DMS114 treated with DMSO at 0.1 percent for 48 hours (cell line): ENCODE results near the gene CASQ1.

Experiments used
- DNase-seq: peaks from one replicate; lab custom pipeline; 2025; ENCODE audit not compliant: unreplicated experiment; lab: John Stamatoyannopoulos, UW

The CASQ1 gene

GRCh38 chr1:160204526-160205241 lies 14.3 kb downstream of the CASQ1 start:
- no peak for DNase-seq

GRCh38 chr1:160205242-160206035 lies 15.1 kb downstream of the CASQ1 start, which contains the start of gene PEA15:
Gene PEA15, plus strand, starts transcription at chr1:160205384. Its CDS starts 6,161 bp downstream, at chr1:160211545.
- peak; percentile 54 for DNase-seq

- DNase-seq: peak; percentile 33
These were observed 15.6 kb downstream of the CASQ1 start for GRCh38 chr1:160206036-160206389.

- no peak for DNase-seq
These were observed 16.2 kb downstream of the CASQ1 start for GRCh38 chr1:160206421-160207117.

GRCh38 chr1:160207118-160207650 lies 16.8 kb downstream of the CASQ1 start:
- DNase-seq: no peak

GRCh38 chr1:160207771-160208556 lies 17.6 kb downstream of the CASQ1 start:
- no peak for DNase-seq

GRCh38 chr1:160208557-160209320 lies 18.4 kb downstream of the CASQ1 start:
- DNase-seq: no peak

- DNase-seq: no peak
These were observed 19.1 kb downstream of the CASQ1 start for GRCh38 chr1:160209321-160210046.

- no peak for DNase-seq
These were observed 20.2 kb downstream of the CASQ1 start for GRCh38 chr1:160210561-160210960.

GRCh38 chr1:160211046-160211790 lies 20.8 kb downstream of the CASQ1 start:
- DNase-seq: no peak

GRCh38 chr1:160214481-160215140 lies 24.2 kb downstream of the CASQ1 start:
- DNase-seq: no peak

- DNase-seq: no peak
These were observed 25.9 kb downstream of the CASQ1 start for GRCh38 chr1:160216301-160216700.

GRCh38 chr1:160217481-160218051 lies 27.2 kb downstream of the CASQ1 start:
- no peak for DNase-seq

GRCh38 chr1:160219062-160219929 lies 28.9 kb downstream of the CASQ1 start:
- DNase-seq: peak; percentile 63

- no peak for DNase-seq
These were observed 29.9 kb downstream of the CASQ1 start for GRCh38 chr1:160220301-160220700.

GRCh38 chr1:160221089-160221488 lies 30.7 kb downstream of the CASQ1 start:
- DNase-seq: no peak

- DNase-seq: no peak
These were observed 32.2 kb downstream of the CASQ1 start for GRCh38 chr1:160222546-160222945.
